Measurements from ENCODE around the gene DR1. TPM values are rescaled to one million over a fixed set of nuclear protein-coding genes. Genes with fewer than 3 reads are reported as not detected.

DR1 gene
- polyA plus RNA-seq, 3 donors, result 13.5 to 61.8 (median 61.0) TPM

DNA sequence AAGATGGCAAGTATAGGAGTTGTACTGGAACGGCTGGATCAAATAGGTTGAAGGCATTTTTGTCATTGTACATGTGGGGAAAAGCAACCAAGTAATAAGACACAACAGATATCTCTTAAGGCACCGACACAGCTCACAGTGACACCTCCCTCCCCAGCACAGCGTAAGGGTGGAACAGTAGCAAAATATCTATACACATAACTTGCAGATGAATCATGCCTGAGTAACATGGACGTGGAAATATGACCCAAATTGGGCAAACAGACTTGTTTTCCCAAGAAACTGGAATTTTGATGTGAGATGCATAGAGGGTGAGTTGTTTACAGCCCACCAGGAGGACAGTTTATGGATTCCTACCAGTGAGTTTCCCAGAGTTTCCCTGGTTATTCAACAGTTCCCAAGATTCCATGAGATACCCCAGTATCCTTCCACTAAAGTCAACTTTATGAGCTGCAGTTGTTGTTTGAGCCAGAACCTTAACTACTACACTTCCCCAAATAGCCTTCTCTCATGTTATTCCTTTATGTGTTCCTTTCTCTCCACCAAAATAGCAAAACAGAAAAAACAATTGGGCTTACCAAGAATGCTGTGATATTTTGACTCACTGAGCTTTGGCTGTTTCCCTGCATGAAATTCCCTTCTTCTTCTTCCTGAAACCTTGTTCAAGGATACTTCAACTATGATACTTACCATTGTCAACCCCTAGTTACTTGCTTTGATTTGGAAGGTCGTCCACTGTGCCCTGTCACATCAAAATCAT, 7.1 kb upstream of the DR1 start:
- Mint-ChIP-seq H3K4me3 (no peak overlapping the region), H3K27ac (no peak overlapping the region), H3K4me1 (peaks cover 12% of the 10 kb centered on the region), H3K27me3 (ENCODE audit: low read depth in 3 of 3) (peaks cover 0 to 1% (median 0%) of the 10 kb centered on the region in 3 donors), H3K36me3 (peaks cover 16 to 18% of the 10 kb centered on the region in 2 donors), H3K9me3 (no peaks in the 10 kb centered on the region)
- H3K4me1 ChIP-seq (ENCODE audit: control insufficient read depth in 1 of 2, insufficient read depth in 2 of 2, low read length in 2 of 2), result peaks cover 0 to 4% of the 10 kb centered on the region in 2 donors
- TF ChIP-seq, protein P1, sequence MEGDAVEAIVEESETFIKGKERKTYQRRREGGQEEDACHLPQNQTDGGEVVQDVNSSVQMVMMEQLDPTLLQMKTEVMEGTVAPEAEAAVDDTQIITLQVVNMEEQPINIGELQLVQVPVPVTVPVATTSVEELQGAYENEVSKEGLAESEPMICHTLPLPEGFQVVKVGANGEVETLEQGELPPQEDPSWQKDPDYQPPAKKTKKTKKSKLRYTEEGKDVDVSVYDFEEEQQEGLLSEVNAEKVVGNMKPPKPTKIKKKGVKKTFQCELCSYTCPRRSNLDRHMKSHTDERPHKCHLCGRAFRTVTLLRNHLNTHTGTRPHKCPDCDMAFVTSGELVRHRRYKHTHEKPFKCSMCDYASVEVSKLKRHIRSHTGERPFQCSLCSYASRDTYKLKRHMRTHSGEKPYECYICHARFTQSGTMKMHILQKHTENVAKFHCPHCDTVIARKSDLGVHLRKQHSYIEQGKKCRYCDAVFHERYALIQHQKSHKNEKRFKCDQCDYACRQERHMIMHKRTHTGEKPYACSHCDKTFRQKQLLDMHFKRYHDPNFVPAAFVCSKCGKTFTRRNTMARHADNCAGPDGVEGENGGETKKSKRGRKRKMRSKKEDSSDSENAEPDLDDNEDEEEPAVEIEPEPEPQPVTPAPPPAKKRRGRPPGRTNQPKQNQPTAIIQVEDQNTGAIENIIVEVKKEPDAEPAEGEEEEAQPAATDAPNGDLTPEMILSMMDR (IDR thresholded peaks at IDR 0.05), result no peak
- H3K36me3 ChIP-seq (replicated peaks in 1 of 2; ENCODE audit: control insufficient read depth in 1 of 2, insufficient read depth in 2 of 2, low read length in 2 of 2), result peaks cover 5 to 20% of the 10 kb centered on the region in 2 donors
- no peak overlapping the region for H3K27ac ChIP-seq (ENCODE audit: low read depth in 1 of 2, low read length in 2 of 2)
- H3K9me3 ChIP-seq (replicated peaks in 1 of 2; ENCODE audit: control insufficient read depth in 1 of 2, insufficient read depth in 1 of 2, low read length in 2 of 2), result no peaks in the 10 kb centered on the region
- no peak overlapping the region for H3K4me2 ChIP-seq (replicated peaks; ENCODE audit: extremely low read depth, low read length, poor library complexity, severe bottlenecking)
- H4K20me1 ChIP-seq (ENCODE audit: insufficient read depth, low read length), result no peaks in the 10 kb centered on the region
- H3K79me2 ChIP-seq (ENCODE audit: insufficient read depth, low read length), result no peaks in the 10 kb centered on the region
- WGBS (ENCODE audit: insufficient coverage), result 88% methylated on average over 1 of the region's 5 CpGs
- no peak overlapping the region for H2AFZ ChIP-seq (ENCODE audit: insufficient read depth, low read depth, low read length, poor library complexity, severe bottlenecking)
- DNase-seq, result no peak
- H3K27me3 ChIP-seq (ENCODE audit: control insufficient read depth in 2 of 2, insufficient read depth in 2 of 2, low read length in 2 of 2), result no peaks in the 10 kb centered on the region
- no peak overlapping the region for H3K9ac ChIP-seq (ENCODE audit: insufficient read depth, low read length, poor library complexity, severe bottlenecking)
- no peak overlapping the region for H3K4me3 ChIP-seq (replicated peaks in 1 of 3; ENCODE audit: low read depth in 2 of 3, low read length in 3 of 3)
- intact Hi-C loops (cut with micrococcal nuclease), result no loop called here

DNA sequence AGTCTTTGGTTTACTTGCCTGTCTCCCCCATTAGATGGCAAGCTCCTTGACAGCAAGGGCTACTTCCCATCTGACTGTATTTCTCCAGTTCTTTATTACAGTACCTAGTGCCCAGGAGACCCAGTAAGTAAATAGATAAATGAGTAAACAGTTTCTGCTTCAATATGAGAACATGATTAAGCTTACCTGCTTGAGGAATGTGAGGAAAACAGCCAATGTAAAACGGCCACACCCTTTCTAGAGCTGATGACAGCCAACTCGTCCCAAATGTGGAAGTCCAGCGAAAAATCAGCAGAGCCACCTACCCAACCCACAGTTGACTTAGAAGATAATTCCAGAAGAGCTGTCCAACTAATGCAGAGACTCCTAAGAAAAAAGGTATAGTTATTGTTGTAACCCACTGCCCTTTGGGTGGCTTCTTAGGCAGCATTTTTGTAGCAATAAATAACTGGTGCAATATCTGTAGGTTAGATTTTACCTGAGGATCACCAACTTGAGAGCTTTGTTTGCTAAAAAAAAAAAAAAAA, 6.5 kb upstream of the DR1 start:
- peaks cover 16% of the 10 kb centered on the region in 2 donors for H3K36me3 Mint-ChIP-seq
- H4K20me1 ChIP-seq (ENCODE audit: insufficient read depth, low read length), result no peaks in the 10 kb centered on the region
- H3K9me3 Mint-ChIP-seq, result no peaks in the 10 kb centered on the region
- intact Hi-C loops (cut with micrococcal nuclease), result no loop called here
- H3K9me3 ChIP-seq (replicated peaks in 1 of 2; ENCODE audit: control insufficient read depth in 1 of 2, insufficient read depth in 1 of 2, low read length in 2 of 2), result no peaks in the 10 kb centered on the region
- H3K36me3 ChIP-seq (replicated peaks in 1 of 2; ENCODE audit: control insufficient read depth in 1 of 2, insufficient read depth in 2 of 2, low read length in 2 of 2), result peaks cover 5 to 20% of the 10 kb centered on the region in 2 donors
- peaks cover 0 to 1% (median 0%) of the 10 kb centered on the region in 3 donors for H3K27me3 Mint-ChIP-seq (ENCODE audit: low read depth in 3 of 3)
- TF ChIP-seq, protein P1 (IDR thresholded peaks at IDR 0.05), result no peak
- no peak overlapping the region for H3K27ac Mint-ChIP-seq
- no peak overlapping the region for H2AFZ ChIP-seq (ENCODE audit: insufficient read depth, low read depth, low read length, poor library complexity, severe bottlenecking)
- H3K27me3 ChIP-seq (ENCODE audit: control insufficient read depth in 2 of 2, insufficient read depth in 2 of 2, low read length in 2 of 2), result no peaks in the 10 kb centered on the region
- H3K79me2 ChIP-seq (ENCODE audit: insufficient read depth, low read length), result peaks cover 2% of the 10 kb centered on the region
- no peak overlapping the region for H3K4me3 Mint-ChIP-seq
- peaks cover 0 to 4% of the 10 kb centered on the region in 2 donors for H3K4me1 ChIP-seq (ENCODE audit: control insufficient read depth in 1 of 2, insufficient read depth in 2 of 2, low read length in 2 of 2)
- no peak overlapping the region for H3K9ac ChIP-seq (ENCODE audit: insufficient read depth, low read length, poor library complexity, severe bottlenecking)
- WGBS (ENCODE audit: insufficient coverage), result 19% methylated on average over 2 of the region's 3 CpGs
- peaks cover 13% of the 10 kb centered on the region for H3K4me1 Mint-ChIP-seq
- no peak overlapping the region for H3K4me2 ChIP-seq (replicated peaks; ENCODE audit: extremely low read depth, low read length, poor library complexity, severe bottlenecking)
- no peak overlapping the region for H3K4me3 ChIP-seq (replicated peaks in 1 of 3; ENCODE audit: low read depth in 2 of 3, low read length in 3 of 3)
- DNase-seq, result no peak
- H3K27ac ChIP-seq (ENCODE audit: low read depth in 1 of 2, low read length in 2 of 2), result no peak overlapping the region
